OCI-LY7 (cell line): ENCODE results near the gene PAM16.

ENCODE experiments used
- CTCF ChIP-seq: fragments of 200-600 bp; sonication (generic); conservative IDR thresholded peaks from 2 replicates; pipeline ENCODE4 v1.5.1; 2014; ENCODE audit warnings: mild to moderate bottlenecking, antibody characterized with exemption, low read length, moderate library complexity, mixed read lengths
- EZH2phosphoT487 ChIP-seq: fragments of 200-600 bp; sonication (generic); IDR thresholded peaks from 2 replicates; pipeline ENCODE4 v1.6.1; 2018; ENCODE audit warnings: low read depth, borderline replicate concordance, mild to moderate bottlenecking, mixed run types, antibody characterized with exemption, low read length, moderate library complexity, mixed read lengths

- no peak for TF ChIP-seq CTCF
- TF ChIP-seq EZH2phosphoT487, result no peak
Measured at GRCh38 chr16:4347765-4348509, 3.2 kb downstream of the PAM16 start.
